ENCODE measurements around the gene FYN. TPM values are rescaled to one million over a fixed set of nuclear protein-coding genes. Genes with fewer than 3 reads are reported as not detected.

Gene FYN
- polyA plus RNA-seq, 4 donors: 118 to 171 (median 150) TPM

DNA sequence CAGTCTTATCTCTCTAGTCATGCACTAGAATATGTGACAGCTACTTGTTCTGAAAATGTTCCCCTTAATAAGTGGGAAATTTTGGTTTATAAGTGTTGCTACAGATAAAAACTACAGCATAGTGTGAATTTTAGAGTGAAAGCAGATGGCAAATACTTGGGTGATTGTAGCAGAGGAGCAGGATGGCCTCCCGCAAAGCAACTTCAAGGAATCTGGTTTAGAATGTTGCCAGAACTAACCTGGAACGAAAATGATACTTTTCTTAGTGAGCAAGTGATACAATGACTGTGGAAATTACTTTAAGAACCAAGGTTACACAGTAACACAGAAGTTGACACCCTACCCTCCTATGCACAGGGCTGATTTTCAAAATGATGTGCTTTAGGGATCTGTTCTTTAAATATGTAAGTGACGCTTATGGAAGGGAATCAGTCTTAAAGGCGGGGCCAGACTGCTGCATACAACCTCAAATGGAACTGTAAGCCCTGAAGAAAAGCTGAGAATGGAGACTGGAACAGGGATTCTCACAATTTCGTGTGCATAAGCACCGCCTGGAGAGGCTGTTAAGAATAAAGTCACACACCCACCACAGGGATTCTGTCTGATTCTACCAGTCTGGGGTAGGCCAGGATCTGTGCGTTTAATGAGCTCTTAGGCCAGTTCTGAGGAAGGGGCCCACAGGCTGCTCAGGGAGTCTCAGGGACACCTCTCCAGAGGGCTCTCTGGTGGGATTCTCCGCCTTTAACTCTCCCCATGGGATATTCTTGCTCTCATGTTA lies 97.9 kb downstream of the FYN start:
- DNase-seq (ENCODE audit: low read depth in 4 of 4, low spot score in 3 of 4): no peak

DNA sequence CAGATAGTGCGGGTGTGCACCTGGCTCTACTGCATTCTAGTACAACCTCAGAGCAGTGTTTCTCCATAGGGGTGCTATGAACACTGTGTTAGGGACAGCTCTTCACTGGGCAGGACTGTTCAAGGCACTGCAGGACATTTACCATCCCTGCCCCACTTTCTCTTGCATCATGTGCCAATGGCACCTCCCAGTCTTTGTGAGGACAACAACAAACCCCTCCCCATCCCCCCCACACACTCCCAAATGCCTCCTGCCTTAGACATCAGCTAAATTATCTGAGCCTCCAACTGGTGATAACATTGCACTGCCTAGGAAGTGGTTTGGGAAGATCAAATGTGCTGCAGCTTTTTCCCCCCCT lies 98.9 kb downstream of the FYN start:
- no peak for DNase-seq (ENCODE audit: low read depth in 4 of 4, low spot score in 3 of 4)

DNA sequence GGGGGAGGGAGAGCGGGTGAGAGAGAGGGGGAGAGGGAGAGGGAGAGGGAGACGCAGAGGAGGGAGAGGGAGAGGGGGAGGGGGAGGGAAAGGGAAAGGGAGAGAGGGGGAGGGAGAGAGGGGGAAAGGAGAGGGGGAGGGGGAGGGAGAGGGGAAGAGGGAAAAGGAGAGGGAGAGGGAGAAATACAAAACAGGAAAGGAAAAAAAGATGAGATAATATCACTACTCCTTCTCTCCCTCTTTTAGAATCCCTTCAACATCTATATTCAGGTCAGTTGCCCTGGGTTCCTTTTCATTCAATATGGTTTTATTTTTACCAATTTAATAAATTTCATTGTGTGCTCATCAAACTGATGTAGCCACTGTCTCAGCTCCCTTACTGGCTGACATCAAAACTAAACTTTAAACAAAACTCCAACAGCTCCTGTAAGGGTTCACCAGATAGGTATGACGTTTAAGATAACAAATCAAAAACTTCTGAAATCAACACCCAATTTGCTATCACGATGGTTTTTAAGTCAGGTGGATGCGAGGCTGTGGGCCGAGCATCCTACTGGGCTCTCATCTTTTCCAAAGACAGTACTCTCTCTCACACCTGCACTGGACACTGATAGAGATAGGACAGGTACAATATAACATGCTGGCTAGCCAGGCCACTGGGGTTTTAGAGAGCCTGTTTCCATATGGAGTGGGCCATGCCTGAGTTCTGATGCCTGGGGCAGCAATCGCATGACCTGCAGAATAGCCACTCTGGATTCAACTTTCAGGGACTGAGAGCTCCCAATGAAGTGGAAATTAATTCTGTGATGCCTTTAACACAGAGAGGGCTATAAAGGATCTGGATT lies 99.5 kb downstream of the FYN start:
- DNase-seq (ENCODE audit: low read depth in 4 of 4, low spot score in 3 of 4): no peak

DNA sequence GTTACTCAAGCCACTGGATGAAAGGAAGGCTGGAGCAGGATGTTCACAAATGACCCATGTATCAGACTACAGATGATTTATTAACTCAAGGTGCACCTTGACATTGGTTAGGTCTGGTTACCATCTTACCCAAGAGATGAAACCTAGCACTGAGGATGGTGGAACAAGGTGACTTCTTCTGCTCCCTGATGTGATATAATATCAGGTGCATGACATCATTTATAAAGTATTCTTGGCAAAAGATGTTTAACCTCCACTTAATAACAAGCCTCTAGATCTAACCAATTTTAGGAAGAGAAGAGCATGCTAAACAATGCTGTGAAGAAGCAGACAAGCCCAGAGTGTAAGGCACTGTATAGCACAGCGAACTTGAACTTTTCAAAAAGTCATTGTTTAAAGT lies 100.9 kb downstream of the FYN start:
- DNase-seq (ENCODE audit: low read depth in 4 of 4, low spot score in 3 of 4): no peak

DNA sequence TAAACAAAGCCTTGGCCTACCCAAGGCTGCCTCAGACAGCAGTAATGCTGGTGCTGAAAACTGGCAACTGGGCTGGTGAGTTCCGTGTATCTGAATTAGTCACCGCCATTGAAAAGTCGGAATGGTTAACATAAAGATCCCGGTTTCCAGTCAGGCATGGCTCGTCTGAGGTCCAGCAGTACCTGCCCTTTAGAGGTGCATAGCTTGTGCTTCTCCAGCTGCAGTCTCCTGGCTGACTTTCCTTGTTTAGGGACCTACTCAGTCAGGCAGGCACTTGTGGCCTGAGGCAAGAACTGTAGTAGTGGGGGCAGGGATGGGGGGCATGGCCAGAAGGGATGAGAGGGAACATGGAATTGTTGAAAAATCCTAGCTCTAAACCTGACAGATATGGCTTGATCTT lies 101.6 kb downstream of the FYN start:
- DNase-seq (ENCODE audit: low read depth in 4 of 4, low spot score in 3 of 4): no peak

DNA sequence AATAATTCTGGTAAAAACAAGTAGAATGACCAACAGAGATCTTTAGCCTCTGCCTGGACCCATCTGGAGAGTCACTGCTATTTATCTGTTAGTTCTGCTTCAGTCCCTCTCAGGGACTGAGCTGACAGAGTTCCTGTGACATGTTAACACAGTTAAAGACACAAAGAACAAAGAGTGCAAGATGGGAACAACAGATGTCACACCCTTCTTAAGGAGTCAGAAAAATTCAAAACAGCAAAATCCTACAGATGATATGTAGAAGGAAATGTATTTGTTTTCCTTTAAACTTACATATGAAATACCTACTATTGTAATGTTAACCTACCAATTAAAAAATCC lies 102.2 kb downstream of the FYN start:
- DNase-seq (ENCODE audit: low read depth in 4 of 4, low spot score in 3 of 4): no peak

DNA sequence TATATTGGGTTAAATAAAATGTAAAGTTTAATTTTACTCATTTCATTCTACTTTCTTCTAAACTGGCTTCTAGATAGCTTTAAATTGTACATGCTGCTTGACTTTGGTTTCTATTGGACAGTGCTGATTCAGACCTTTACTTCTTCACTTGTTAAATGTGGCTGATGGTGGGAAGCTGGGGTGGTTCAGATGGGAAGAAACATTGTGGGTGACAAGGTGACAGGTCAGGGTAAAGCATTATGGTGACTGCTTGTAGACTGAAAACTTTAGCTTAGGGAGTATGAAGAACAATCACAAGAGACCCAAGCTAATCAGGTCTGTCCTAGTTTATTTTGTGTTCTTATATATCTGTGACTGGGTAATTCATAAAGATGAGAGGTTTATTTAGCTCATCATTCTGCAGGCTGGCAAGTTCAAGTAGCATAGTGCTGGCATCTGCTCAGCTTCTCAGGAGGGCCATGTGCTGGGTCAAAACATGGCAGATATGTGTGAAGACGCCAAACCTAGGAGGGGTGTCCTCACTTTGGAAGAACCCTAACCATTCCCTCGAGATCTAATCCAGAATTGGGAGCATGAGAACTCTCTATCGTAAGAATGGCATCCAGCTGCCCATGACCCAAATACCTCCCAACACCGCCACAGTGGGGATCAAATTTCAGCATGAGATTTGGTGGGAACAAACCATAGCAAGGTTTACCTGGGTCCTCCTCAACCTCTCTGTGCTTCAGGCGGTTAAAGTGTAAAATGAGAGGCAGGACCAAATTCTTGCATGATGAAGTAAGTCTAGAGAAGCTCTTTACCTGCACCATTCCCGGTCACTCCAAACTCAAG lies 102.8 kb downstream of the FYN start:
- DNase-seq (ENCODE audit: low read depth in 4 of 4, low spot score in 3 of 4): no peak

GRCh38 chr6:111769365-111770152 lies 103.7 kb downstream of the FYN start:
- no peak for DNase-seq (ENCODE audit: low read depth in 4 of 4, low spot score in 3 of 4)

GRCh38 chr6:111768431-111768770 lies 104.9 kb downstream of the FYN start:
- DNase-seq (ENCODE audit: low read depth in 4 of 4, low spot score in 3 of 4): no peak

GRCh38 chr6:111767752-111768430 lies 105.4 kb downstream of the FYN start:
- no peak for DNase-seq (ENCODE audit: low read depth in 4 of 4, low spot score in 3 of 4)

DNA sequence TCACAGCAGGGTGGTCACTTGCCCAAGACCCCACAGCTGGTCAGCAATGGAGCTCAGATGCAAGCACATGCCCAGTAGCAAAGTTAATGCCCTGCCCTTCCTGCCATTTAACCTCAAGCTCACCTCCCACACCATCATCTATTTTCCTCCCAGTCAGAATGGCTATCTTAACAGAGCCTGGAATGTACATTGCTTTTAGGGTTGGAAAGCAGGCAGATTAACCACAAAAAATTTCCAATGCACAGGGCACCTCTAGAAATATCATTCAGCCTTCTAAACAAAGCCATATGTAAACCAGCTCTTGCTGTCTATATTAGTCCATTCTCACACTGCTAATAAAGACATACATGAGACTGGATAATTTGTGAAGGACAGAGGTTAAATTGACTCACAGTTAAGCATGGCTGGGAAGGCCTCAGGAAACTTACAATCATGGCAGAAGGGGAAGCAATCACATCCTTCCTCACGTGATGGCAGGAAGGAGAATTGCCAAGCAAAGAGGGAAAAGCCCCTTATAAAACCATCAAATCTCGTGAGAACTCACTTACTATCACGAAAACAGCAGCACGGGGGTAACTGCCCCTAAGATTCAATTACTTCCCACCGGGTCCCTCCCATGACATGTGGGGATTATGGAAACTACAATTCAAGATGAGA lies 106.9 kb downstream of the FYN start:
- no peak for DNase-seq (ENCODE audit: low read depth in 4 of 4, low spot score in 3 of 4)

GRCh38 chr6:111765763-111766162 lies 107.5 kb downstream of the FYN start:
- no peak for DNase-seq (ENCODE audit: low read depth in 4 of 4, low spot score in 3 of 4)

DNA sequence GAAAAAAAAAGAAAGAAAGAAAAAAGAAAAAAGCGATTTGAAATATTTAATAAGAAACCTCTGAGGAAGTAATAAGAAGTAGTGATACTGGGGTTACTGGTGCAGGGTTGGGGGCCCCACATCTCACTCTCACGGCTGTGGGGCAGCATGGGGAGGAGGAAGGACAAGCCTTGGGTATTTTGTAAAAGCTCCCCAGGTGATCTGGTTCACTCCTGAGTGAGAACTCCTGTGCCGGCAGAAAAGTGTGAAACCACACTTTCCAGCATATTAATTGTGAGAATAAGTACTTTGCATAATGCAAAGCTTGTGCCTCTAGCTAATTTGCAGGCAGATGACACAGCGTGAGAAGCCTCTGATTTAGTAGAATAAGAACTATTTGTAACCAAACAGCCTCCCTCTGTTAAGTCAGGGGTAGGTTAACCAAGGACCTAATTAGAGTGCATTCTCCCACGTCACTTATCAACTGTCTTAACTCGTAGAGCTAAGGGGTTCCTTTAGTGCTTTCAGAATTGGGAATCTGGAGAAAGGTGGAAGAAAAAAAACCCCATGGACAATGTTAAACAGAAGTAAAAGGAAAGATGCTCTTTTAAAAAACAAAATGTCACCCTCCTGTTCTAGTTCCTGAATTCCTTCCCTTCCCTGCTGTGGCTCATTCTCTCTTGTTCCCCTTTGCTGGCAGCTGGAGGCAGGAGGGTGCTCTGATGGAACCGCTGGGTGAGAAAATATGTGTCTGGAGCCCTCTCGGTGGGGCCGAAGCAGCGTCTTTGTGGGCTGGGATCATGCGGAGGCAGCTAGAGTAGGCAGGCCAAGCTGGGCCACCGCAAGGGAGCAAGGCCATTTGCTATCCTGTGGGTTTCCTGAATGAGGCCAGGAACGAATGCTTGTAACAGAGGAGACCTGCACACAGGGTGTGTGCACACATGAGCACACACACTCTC lies 108.7 kb downstream of the FYN start:
- DNase-seq (ENCODE audit: low read depth in 4 of 4, low spot score in 3 of 4): no peak

GRCh38 chr6:111763381-111763780 lies 109.9 kb downstream of the FYN start:
- no peak for DNase-seq (ENCODE audit: low read depth in 4 of 4, low spot score in 3 of 4)

- no peak for DNase-seq (ENCODE audit: low read depth in 4 of 4, low spot score in 3 of 4)
Observed at GRCh38 chr6:111761783-111762312, 111.4 kb downstream of the FYN start.

- DNase-seq (ENCODE audit: low read depth in 4 of 4, low spot score in 3 of 4): no peak
Observed at GRCh38 chr6:111761212-111761611, 112.0 kb downstream of the FYN start.

GRCh38 chr6:111759836-111760785 lies 113.1 kb downstream of the FYN start:
- no peak for DNase-seq (ENCODE audit: low read depth in 4 of 4, low spot score in 3 of 4)
